ENCODE results near the gene MAP1B. TPM values are rescaled to one million over a fixed set of nuclear protein-coding genes. Genes with fewer than 3 reads are reported as not detected.

The MAP1B gene
- total and polyA plus RNA-seq, 2 donors from 2014 or later: 3.6 to 57.0 TPM

GRCh38 chr5:72248410-72248981 lies 141.2 kb downstream of the MAP1B start:
- DNase-seq (peak in 1 of 5 donors; percentile 47), FAIRE-seq (peak; percentile 82)
- Histone ChIP-seq H3K4me1 (ENCODE audit: control insufficient read depth in 2 of 3, insufficient read depth in 2 of 3, low read depth in 1 of 3, low read length in 3 of 3) (peaks cover 0 to 6% (median 3%) of the 10 kb centered on the region in 3 donors), H3K9ac (ENCODE audit: low read length in 3 of 3) (no peak overlapping the region), H3K27me3 (ENCODE audit: control insufficient read depth, insufficient read depth, low read length) (no peaks in the 10 kb centered on the region), H3K27ac (ENCODE audit: low read depth in 2 of 2, low read length in 2 of 2) (no peak overlapping the region), H3K4me3 (ENCODE audit: low read length in 3 of 3) (no peak overlapping the region), H3K9me3 (ENCODE audit: control insufficient read depth in 2 of 3, insufficient read depth in 1 of 3, low read length in 3 of 3) (no peaks in the 10 kb centered on the region), H3K36me3 (ENCODE audit: control insufficient read depth in 2 of 3, insufficient read depth in 3 of 3, low read length in 3 of 3) (no peaks in the 10 kb centered on the region)
- TF ChIP-seq CTCF (IDR thresholded peaks at IDR 0.05; ENCODE audit: borderline replicate concordance, extremely low read depth, insufficient read depth): no peak
- intact Hi-C loops (cut with DNase I): no loop called here

GRCh38 chr5:72251386-72251785 lies 144.1 kb downstream of the MAP1B start:
- intact Hi-C loops (cut with DNase I): no loop called here
- H3K27me3 ChIP-seq (ENCODE audit: control insufficient read depth, insufficient read depth, low read length): no peaks in the 10 kb centered on the region
- TF ChIP-seq CTCF (IDR thresholded peaks at IDR 0.05; ENCODE audit: borderline replicate concordance, extremely low read depth, insufficient read depth): no peak

GRCh38 chr5:72252008-72252407 lies 144.7 kb downstream of the MAP1B start:
- DNase-seq (no peak), FAIRE-seq (no peak)
- Histone ChIP-seq H3K9ac (ENCODE audit: low read length in 3 of 3) (no peak overlapping the region), H3K4me3 (ENCODE audit: low read length in 3 of 3) (no peak overlapping the region), H3K9me3 (ENCODE audit: control insufficient read depth in 2 of 3, insufficient read depth in 1 of 3, low read length in 3 of 3) (no peaks in the 10 kb centered on the region), H3K27ac (ENCODE audit: low read depth in 2 of 2, low read length in 2 of 2) (no peak overlapping the region), H3K4me1 (ENCODE audit: control insufficient read depth in 2 of 3, insufficient read depth in 2 of 3, low read depth in 1 of 3, low read length in 3 of 3) (peaks cover 0 to 6% (median 3%) of the 10 kb centered on the region in 3 donors), H3K36me3 (ENCODE audit: control insufficient read depth in 2 of 3, insufficient read depth in 3 of 3, low read length in 3 of 3) (no peaks in the 10 kb centered on the region), H3K27me3 (ENCODE audit: control insufficient read depth, insufficient read depth, low read length) (no peaks in the 10 kb centered on the region)
- no peak for TF ChIP-seq CTCF (IDR thresholded peaks at IDR 0.05; ENCODE audit: borderline replicate concordance, extremely low read depth, insufficient read depth)
- intact Hi-C loops (cut with DNase I): no loop called here

More at GRCh38 chr5:72251386-72251785, 144.1 kb downstream of the MAP1B start:
- Histone ChIP-seq H3K9me3 (ENCODE audit: control insufficient read depth in 2 of 3, insufficient read depth in 1 of 3, low read length in 3 of 3) (no peaks in the 10 kb centered on the region), H3K27ac (ENCODE audit: low read depth in 2 of 2, low read length in 2 of 2) (no peak overlapping the region), H3K4me3 (ENCODE audit: low read length in 3 of 3) (no peak overlapping the region), H3K9ac (ENCODE audit: low read length in 3 of 3) (no peak overlapping the region), H3K36me3 (ENCODE audit: control insufficient read depth in 2 of 3, insufficient read depth in 3 of 3, low read length in 3 of 3) (no peaks in the 10 kb centered on the region), H3K4me1 (ENCODE audit: control insufficient read depth in 2 of 3, insufficient read depth in 2 of 3, low read depth in 1 of 3, low read length in 3 of 3) (peaks cover 0 to 6% (median 3%) of the 10 kb centered on the region in 3 donors)
- DNase-seq: no peak
- FAIRE-seq: no peak

Measured in kidney (tissue), 14 donors.